Ovary (tissue), 9 donors: Measurements from ENCODE around the gene GGN. TPM values are rescaled to one million over a fixed set of nuclear protein-coding genes. Genes with fewer than 3 reads are reported as not detected.

Experiments used
- DNase-seq, 5 donors: peaks; one replicate each; pipeline ENCODE4 v3.0.0-alpha.2; 2019 to 2020
- H3K27ac ChIP-seq, 2 donors: fragments of 200-600 bp; one replicate each; pipeline versions ENCODE4 v1.5.1 to v1.8.0; 2019 to 2022
- H3K27me3 ChIP-seq: fragments of 200-600 bp; one replicate; pipeline ENCODE4 v1.8.0; 2022
- H3K36me3 ChIP-seq: fragments of 200-600 bp; sonication (generic); one replicate; pipeline ENCODE4 v1.5.1; 2019
- H3K4me1 ChIP-seq: one replicate; pipeline ENCODE4 v1.8.1; 2013; ENCODE audit warnings: mild to moderate bottlenecking, moderate library complexity; ENCODE audit not compliant: insufficient read depth
- H3K4me3 ChIP-seq: fragments of 200-600 bp; sonication (generic); one replicate; pipeline ENCODE4 v1.5.1; 2017
- H3K9me3 ChIP-seq, 2 donors: fragments of 200-600 bp in 1 of 2; sonication (generic) in 1 of 2; one replicate each; pipeline versions ENCODE4 v1.5.1 to v1.8.1; 2013 to 2019; ENCODE audit warnings: mild to moderate bottlenecking in 1 of 2, moderate library complexity in 1 of 2
- EP300 ChIP-seq: sonication (generic); formaldehyde crosslinking; IDR thresholded peaks from one replicate; pipeline ENCODE4 v1.6.1; 2017; ENCODE audit warnings: antibody characterized with exemption
- POLR2A ChIP-seq: fragments of 450-650 bp; IDR thresholded peaks from one replicate; pipeline ENCODE4 v1.6.1; 2017; ENCODE audit warnings: antibody characterized with exemption, mild to moderate bottlenecking, moderate library complexity
- WGBS, 3 donors: extraction: QIAGEN DNeasy Blood & Tissue Kit in 1 of 3; methylation state at CpG; one replicate each; pipeline versions ENCODE4 v1.1.5 to v1.1.7; 2013 to 2017; 5-methylcytosine and 5-hydroxymethylcytosine counted together
- intact Hi-C, 4 donors: fragments of 100-400 bp; cut with DNase I; formaldehyde crosslinking; loops; one replicate each; pipeline versions ENCODE4 v1.11.0 to v1.15.1; 2022 to 2023
- polyA plus RNA-seq, 2 donors: library from polyadenylated mRNA; stranded (reverse); fragments of 200-250 nt in 1 of 2; fragments of 350-450 nt in 1 of 2; fragmentation: Illumina TruSeq in 1 of 2; extraction: RNeasy Lipid Tissue Mini Kit (QIAGEN cat#74804) in 1 of 2; gene quantifications; one replicate each; pipeline ENCODE4 v1.2.3, GENCODE V29; 2013 to 2014
- total RNA-seq, 7 donors: library from RNA; depleted of rRNA in 2 of 7; stranded (reverse); fragments of >200 nt in 2 of 7; fragmentation: NEBNext Ultra II Directional in 3 of 7; extraction: Animal tissue kit (Norgen Biotek cat#: 25700) in 3 of 7; gene quantifications; one replicate each; pipeline versions ENCODE4 v1.1.0 to v1.2.4, GENCODE V29; 2016 to 2023
- TF ChIP-seq, protein P1 (sequence below), 3 donors: fragments of 450-650 bp in 2 of 3; fragments of 200-600 bp in 1 of 3; IDR thresholded peaks; one replicate each; pipeline versions ENCODE4 v1.5.1 to v1.8.0; 2016 to 2022; ENCODE audit warnings: antibody characterized with exemption in 3 of 3, mild to moderate bottlenecking in 1 of 3
- donor health status: DM: no; HTN: no; CAD: no; lungs with moderate emphysema.
- donor health status: DM: no; HTN: no; CAD: no.
- donor health status: Bipolar disorder and iron deficiency.
- donor health status: DM: yes; HTN: yes; CAD: no.
- donor health status: DM: no; HTN: no; CAD: no.
- donor health status: DM: yes; HTN: yes; CAD: no.

GGN gene
- total and polyA plus RNA-seq, 9 donors, result 0.24 to 0.75 (median 0.54) TPM; not detected in 3

DNA sequence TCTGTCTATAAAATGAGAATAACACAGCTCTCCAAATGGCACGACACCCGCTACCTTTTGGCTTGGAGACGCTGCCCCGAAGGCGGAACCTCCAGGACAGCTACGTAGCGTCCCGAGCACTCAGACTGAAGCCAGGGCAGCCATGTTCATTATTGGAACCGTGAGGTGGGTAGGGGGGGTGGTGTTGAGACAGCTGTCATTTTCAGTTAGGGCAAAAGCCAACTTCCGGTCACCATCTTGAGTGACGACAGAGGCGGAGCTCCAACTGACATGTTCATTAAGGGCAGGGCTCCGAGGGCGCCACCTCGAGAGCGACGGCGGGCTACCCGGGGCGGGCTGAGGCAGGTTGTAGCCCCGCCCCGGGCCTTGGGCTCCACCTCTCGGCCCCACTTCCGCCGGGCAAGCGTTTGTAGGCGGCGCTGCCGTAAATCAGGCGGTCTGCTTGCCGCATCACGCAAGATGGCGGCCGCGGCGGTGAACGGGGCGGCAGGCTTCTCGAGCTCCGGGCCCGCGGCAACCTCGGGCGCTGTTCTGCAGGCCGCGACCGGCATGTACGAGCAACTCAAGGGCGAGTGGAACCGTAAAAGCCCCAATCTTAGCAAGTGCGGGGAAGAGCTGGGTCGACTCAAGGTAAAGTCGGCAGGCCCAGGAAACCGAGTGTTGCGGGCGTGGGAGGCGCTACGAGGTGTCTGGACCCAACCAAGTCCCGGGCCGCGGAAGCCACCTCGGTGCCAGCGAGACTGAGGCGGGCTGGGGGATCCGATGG lies 13.3 kb downstream of the GGN start, which contains the start of gene PSMD8:
TSS of gene PSMD8 (plus strand) at position 240 of the 766 bp plus-strand sequence. CDS start at position 271, 31 bp downstream.
- DNase-seq, result peak; percentile 97 to 98 (median 98)
- H3K4me3 ChIP-seq, result peak within 1 kb of the TSS; percentile 70
- intact Hi-C loops, result loop anchor here in 1 of 4 donors (5.0 kb wide), 1 partner anchor 37 kb away; the partner anchor contains the start of gene CATSPERG
- no peaks in the 10 kb centered on the region for H3K9me3 ChIP-seq
- H3K4me1 ChIP-seq, result peaks cover 15% of the 10 kb centered on the region
- H3K27ac ChIP-seq, result peak within 1 kb of the TSS; percentile 0 to 59
- TF ChIP-seq, protein P1, sequence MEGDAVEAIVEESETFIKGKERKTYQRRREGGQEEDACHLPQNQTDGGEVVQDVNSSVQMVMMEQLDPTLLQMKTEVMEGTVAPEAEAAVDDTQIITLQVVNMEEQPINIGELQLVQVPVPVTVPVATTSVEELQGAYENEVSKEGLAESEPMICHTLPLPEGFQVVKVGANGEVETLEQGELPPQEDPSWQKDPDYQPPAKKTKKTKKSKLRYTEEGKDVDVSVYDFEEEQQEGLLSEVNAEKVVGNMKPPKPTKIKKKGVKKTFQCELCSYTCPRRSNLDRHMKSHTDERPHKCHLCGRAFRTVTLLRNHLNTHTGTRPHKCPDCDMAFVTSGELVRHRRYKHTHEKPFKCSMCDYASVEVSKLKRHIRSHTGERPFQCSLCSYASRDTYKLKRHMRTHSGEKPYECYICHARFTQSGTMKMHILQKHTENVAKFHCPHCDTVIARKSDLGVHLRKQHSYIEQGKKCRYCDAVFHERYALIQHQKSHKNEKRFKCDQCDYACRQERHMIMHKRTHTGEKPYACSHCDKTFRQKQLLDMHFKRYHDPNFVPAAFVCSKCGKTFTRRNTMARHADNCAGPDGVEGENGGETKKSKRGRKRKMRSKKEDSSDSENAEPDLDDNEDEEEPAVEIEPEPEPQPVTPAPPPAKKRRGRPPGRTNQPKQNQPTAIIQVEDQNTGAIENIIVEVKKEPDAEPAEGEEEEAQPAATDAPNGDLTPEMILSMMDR (IDR thresholded peaks at IDR 0.05), result peak in 1 of 3 donors; percentile 20
- TF ChIP-seq POLR2A (peak; percentile 88), EP300 (peak; percentile 67)
- 0 to 1% (median 0%) methylated on average over 65 of the region's 65 CpGs for WGBS, 3 donors
- no peaks in the 10 kb centered on the region for H3K27me3 ChIP-seq
- no peaks in the 10 kb centered on the region for H3K36me3 ChIP-seq

DNA sequence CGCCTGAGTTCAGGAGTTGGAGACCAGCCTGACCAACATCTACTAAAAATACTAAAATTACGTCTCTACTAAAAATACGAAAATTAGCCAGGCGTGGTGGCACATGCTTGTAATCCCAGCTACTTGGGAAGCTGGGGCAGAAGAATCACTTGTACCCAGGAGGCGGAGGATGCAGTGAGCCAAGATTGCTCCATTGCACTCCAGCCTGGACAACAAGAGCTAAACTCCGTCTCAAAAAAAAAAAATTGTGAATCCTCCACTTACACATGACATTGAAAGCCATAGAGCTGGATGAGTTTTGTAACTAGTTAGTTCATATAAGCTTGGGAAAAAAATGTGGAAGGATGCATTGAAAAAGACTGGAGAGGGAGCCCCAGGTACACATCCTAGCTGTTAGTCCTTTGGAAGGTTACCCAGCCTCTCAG lies 13.9 kb downstream of the GGN start:
- intact Hi-C loops, result loop anchor here in 1 of 4 donors (5.0 kb wide), 1 partner anchor 37 kb away; the partner anchor contains the start of gene CATSPERG
- H3K9me3 ChIP-seq, result no peaks in the 10 kb centered on the region
- no peak for DNase-seq
- H3K27me3 ChIP-seq, result no peaks in the 10 kb centered on the region
- H3K27ac ChIP-seq, result peak overlapping the region in 1 of 2 donors; percentile 59
- H3K36me3 ChIP-seq, result no peaks in the 10 kb centered on the region
- peaks cover 15% of the 10 kb centered on the region for H3K4me1 ChIP-seq
- WGBS, 3 donors, result 51 to 59% (median 55%) methylated on average over 6 of the region's 6 CpGs
- TF ChIP-seq, protein P1 (IDR thresholded peaks at IDR 0.05), result no peak
- TF ChIP-seq POLR2A (no peak), EP300 (no peak)
- peak overlapping the region; percentile 70 for H3K4me3 ChIP-seq

DNA sequence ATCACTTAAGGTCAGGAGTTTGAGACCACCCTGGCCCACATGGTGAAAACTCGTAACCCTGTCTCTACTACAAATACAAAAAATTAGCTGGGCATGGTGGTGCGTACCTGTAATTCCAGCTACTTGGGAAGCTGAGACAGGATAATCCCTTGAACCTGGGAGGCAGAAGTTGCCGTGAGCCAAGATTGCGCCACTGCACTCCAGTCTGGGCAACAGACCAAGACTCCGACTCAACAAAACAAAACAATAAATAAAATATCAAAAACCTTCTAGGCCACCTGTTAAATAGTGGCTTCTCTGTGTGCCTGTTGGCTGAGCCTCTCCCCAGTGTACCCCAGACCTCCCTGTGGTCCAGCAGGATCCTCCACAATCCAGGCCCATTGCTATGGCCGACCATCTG lies 16.8 kb downstream of the GGN start:
- TF ChIP-seq, protein P1 (IDR thresholded peaks at IDR 0.05), result no peak
- no peak for TF ChIP-seq POLR2A
- H3K4me3 ChIP-seq, result no peak overlapping the region
- intact Hi-C loops, result loop anchor here in 1 of 4 donors (5.0 kb wide), 1 partner anchor 34 kb away; the partner anchor contains the start of gene CATSPERG
- 50 to 65% (median 50%) methylated on average over 6 of the region's 6 CpGs for WGBS, 3 donors
- H3K27me3 ChIP-seq, result no peaks in the 10 kb centered on the region
- no peaks in the 10 kb centered on the region for H3K36me3 ChIP-seq
- H3K27ac ChIP-seq, result no peak overlapping the region
- no peak for DNase-seq
- H3K4me1 ChIP-seq, result peaks cover 10% of the 10 kb centered on the region
- H3K9me3 ChIP-seq, result no peaks in the 10 kb centered on the region

DNA sequence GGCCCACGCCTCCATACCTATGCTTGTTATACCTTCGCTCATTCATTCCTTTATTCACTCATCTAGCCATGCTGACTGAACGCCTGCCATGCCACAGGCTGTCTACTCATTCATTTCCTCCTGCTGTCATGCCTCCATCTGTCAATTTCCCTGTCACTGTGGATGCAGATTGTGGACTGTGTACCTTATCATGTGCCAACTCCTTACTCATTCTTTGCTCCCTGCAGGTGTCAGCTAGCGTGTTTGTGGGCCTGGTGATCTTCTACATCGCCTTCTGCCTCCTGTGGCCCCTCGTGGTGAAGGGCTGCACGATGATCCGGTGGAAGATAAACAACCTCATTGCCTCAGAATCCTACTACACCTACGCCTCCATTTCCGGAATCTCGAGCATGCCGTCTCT lies 17.5 kb downstream of the GGN start:
- 66 to 71% (median 69%) methylated on average over 12 of the region's 12 CpGs for WGBS, 3 donors
- Histone ChIP-seq H3K27me3 (no peaks in the 10 kb centered on the region), H3K9me3 (no peaks in the 10 kb centered on the region), H3K36me3 (no peaks in the 10 kb centered on the region), H3K27ac (no peak overlapping the region), H3K4me3 (no peak overlapping the region), H3K4me1 (peaks cover 2% of the 10 kb centered on the region)
- no peak for DNase-seq
- no peak for TF ChIP-seq EP300
- TF ChIP-seq, protein P1 (IDR thresholded peaks at IDR 0.05), result no peak
- TF ChIP-seq POLR2A, result no peak
- intact Hi-C loops, result loop anchor here in 1 of 4 donors (5.0 kb wide), 1 partner anchor 33 kb away; the partner anchor contains the start of gene CATSPERG
